H9 (cell line): ENCODE data around the gene KBTBD8. TPM values are rescaled to one million over a fixed set of nuclear protein-coding genes. Genes with fewer than 3 reads are reported as not detected.

Source experiments
- DNase-seq: peaks from one replicate; pipeline ENCODE4 v3.0.0-alpha.2; 2017
- H2AFZ ChIP-seq: one replicate; pipeline ENCODE4 v1.6.1; 2013; ENCODE audit warnings: mild to moderate bottlenecking, low read length, control low read depth, moderate library complexity
- H2AK5ac ChIP-seq: 2 replicates; pipeline ENCODE4 v1.6.1; 2013; ENCODE audit warnings: low read length, control low read depth, mixed read lengths; ENCODE audit not compliant: insufficient read length
- H2BK120ac ChIP-seq: one replicate; pipeline ENCODE4 v1.6.1; 2013; ENCODE audit warnings: low read depth, mild to moderate bottlenecking, low read length, control low read depth, inconsistent platforms; ENCODE audit not compliant: poor library complexity, severe bottlenecking
- H2BK12ac ChIP-seq: 2 replicates; pipeline ENCODE4 v1.6.1; 2013; ENCODE audit warnings: low read length, control low read depth, mixed read lengths, low read depth; ENCODE audit not compliant: insufficient read length
- H2BK15ac ChIP-seq: 2 replicates; pipeline ENCODE4 v1.6.1; 2013; ENCODE audit warnings: low read depth, low read length, control low read depth
- H2BK20ac ChIP-seq: one replicate; pipeline ENCODE4 v1.6.1; 2013; ENCODE audit warnings: low read depth, mild to moderate bottlenecking, low read length, control low read depth, inconsistent platforms; ENCODE audit not compliant: poor library complexity, severe bottlenecking
- H2BK5ac ChIP-seq: 2 replicates; pipeline ENCODE4 v1.6.1; 2013; ENCODE audit warnings: low read length, control low read depth, mixed read lengths; ENCODE audit not compliant: insufficient read length
- H3K14ac ChIP-seq: 2 replicates; pipeline ENCODE4 v1.6.1; 2013; ENCODE audit warnings: low read length, control low read depth; ENCODE audit not compliant: insufficient read depth
- H3K18ac ChIP-seq: 2 replicates; pipeline ENCODE4 v1.6.1; 2013; ENCODE audit warnings: low read depth, mild to moderate bottlenecking, mixed read lengths, low read length, control low read depth; ENCODE audit not compliant: insufficient read length
- H3K23ac ChIP-seq: 2 replicates; pipeline ENCODE4 v1.6.1; 2013; ENCODE audit warnings: low read length, control low read depth, mixed read lengths, low read depth; ENCODE audit not compliant: insufficient read length
- H3K23me2 ChIP-seq: 2 replicates; pipeline ENCODE4 v1.6.1; 2013; ENCODE audit warnings: low read depth, mild to moderate bottlenecking, mixed read lengths, low read length, control low read depth; ENCODE audit not compliant: insufficient read length, poor library complexity, severe bottlenecking
- H3K27ac ChIP-seq: 2 replicates; pipeline ENCODE4 v1.5.1; 2013; ENCODE audit warnings: low read length, control low read depth, mixed read lengths, low read depth; ENCODE audit not compliant: insufficient read length
- H3K27me3 ChIP-seq: 2 replicates; pipeline ENCODE4 v1.6.1; 2013; ENCODE audit warnings: low read length, control low read depth, inconsistent platforms; ENCODE audit not compliant: insufficient read depth
- H3K4ac ChIP-seq: 2 replicates; pipeline ENCODE4 v1.6.1; 2013; ENCODE audit warnings: low read depth, mild to moderate bottlenecking, control low read depth, inconsistent platforms, low read length, moderate library complexity
- H3K4me1 ChIP-seq: 2 replicates; pipeline ENCODE4 v1.6.1; 2013; ENCODE audit warnings: low read length, control low read depth, inconsistent platforms; ENCODE audit not compliant: insufficient read depth
- H3K4me2 ChIP-seq: 2 replicates; pipeline ENCODE4 v1.6.1; 2013; ENCODE audit warnings: low read length, control low read depth, mixed read lengths; ENCODE audit not compliant: insufficient read length, insufficient read depth
- H3K56ac ChIP-seq: 2 replicates; pipeline ENCODE4 v1.6.1; 2013; ENCODE audit warnings: low read depth, mild to moderate bottlenecking, mixed read lengths, low read length, control low read depth; ENCODE audit not compliant: insufficient read length
- H3K79me1 ChIP-seq: 2 replicates; pipeline ENCODE4 v1.6.1; 2013; ENCODE audit warnings: low read depth, mild to moderate bottlenecking, moderate library complexity, low read length, control low read depth, inconsistent platforms; ENCODE audit not compliant: insufficient read depth, poor library complexity, severe bottlenecking
- H3K79me2 ChIP-seq: 2 replicates; pipeline ENCODE4 v1.6.1; 2013; ENCODE audit warnings: low read length, control low read depth, inconsistent platforms; ENCODE audit not compliant: insufficient read depth
- H3K9ac ChIP-seq: 2 replicates; pipeline ENCODE4 v1.6.1; 2013; ENCODE audit warnings: low read length, control low read depth, mixed read lengths; ENCODE audit not compliant: insufficient read length; ENCODE audit errors: extremely low read depth
- H3K9me3 ChIP-seq: one replicate; pipeline ENCODE4 v1.6.1; 2013; ENCODE audit warnings: low read depth, low read length, inconsistent platforms; ENCODE audit not compliant: control insufficient read depth
- H3T11ph ChIP-seq: one replicate; pipeline ENCODE4 v1.6.1; 2013; ENCODE audit warnings: mild to moderate bottlenecking, low read length, control low read depth, inconsistent platforms
- H4K20me1 ChIP-seq: one replicate; pipeline ENCODE4 v1.6.1; 2013; ENCODE audit not compliant: control insufficient read depth, insufficient read length, insufficient read depth
- H4K5ac ChIP-seq: 2 replicates; pipeline ENCODE4 v1.6.1; 2013; ENCODE audit warnings: low read depth, mild to moderate bottlenecking, mixed read lengths, low read length, control low read depth; ENCODE audit not compliant: insufficient read length
- H4K8ac ChIP-seq: replicated peaks from 2 replicates; pipeline ENCODE4 v1.6.1; 2013; ENCODE audit warnings: low read length, control low read depth, mixed read lengths, low read depth; ENCODE audit not compliant: insufficient read length
- H4K91ac ChIP-seq: 2 replicates; pipeline ENCODE4 v1.6.1; 2013; ENCODE audit warnings: low read depth, mild to moderate bottlenecking, moderate library complexity, mixed read lengths, low read length, control low read depth; ENCODE audit not compliant: insufficient read length
- H3K27ac Mint-ChIP-seq, 3 experiments: 2 replicates in 2 of 3; 3 replicates in 1 of 3; pipeline ENCODE4 v1.8.0; 2020 to 2021; ENCODE audit warnings: mixed read lengths in 3 of 3, mild to moderate bottlenecking in 1 of 3, moderate library complexity in 1 of 3
- H3K27me3 Mint-ChIP-seq: 2 replicates; pipeline ENCODE4 v1.8.0; 2021; ENCODE audit warnings: low read depth, mild to moderate bottlenecking, moderate library complexity, mixed read lengths
- H3K36me3 Mint-ChIP-seq, 3 experiments: 2 replicates in 2 of 3; 3 replicates in 1 of 3; pipeline ENCODE4 v1.8.0; 2020 to 2021; ENCODE audit warnings: low read depth in 3 of 3, mixed read lengths in 3 of 3; ENCODE audit not compliant: insufficient read depth in 1 of 3
- H3K4me1 Mint-ChIP-seq, 2 experiments: 2 replicates each; pipeline ENCODE4 v1.8.0; 2020; ENCODE audit warnings: mixed read lengths in 2 of 2
- H3K4me3 Mint-ChIP-seq, 2 experiments: 2 replicates in 1 of 2; 3 replicates in 1 of 2; pipeline ENCODE4 v1.8.0; 2020 to 2021; ENCODE audit warnings: mild to moderate bottlenecking in 2 of 2, mixed read lengths in 2 of 2, moderate library complexity in 1 of 2
- H3K9me3 Mint-ChIP-seq, 2 experiments: 2 replicates in 1 of 2; 3 replicates in 1 of 2; pipeline ENCODE4 v1.8.0; 2020; ENCODE audit warnings: mild to moderate bottlenecking in 2 of 2, mixed read lengths in 2 of 2, moderate library complexity in 1 of 2
- CTCF ChIP-seq: fragments of 200-600 bp; sonication (generic); conservative IDR thresholded peaks from 3 replicates; pipeline ENCODE4 v1.8.0; 2021; ENCODE audit warnings: antibody characterized with exemption, mild to moderate bottlenecking
- WGBS: extraction: QIAGEN DNeasy Blood & Tissue Kit; methylation state at CpG from one replicate; pipeline ENCODE4 v1.1.7; 2013; ENCODE audit warnings: missing lambda C conversion rate, low lambda C conversion rate, mixed read lengths; ENCODE audit not compliant: insufficient read length; ENCODE audit errors: extremely low coverage; 5-methylcytosine and 5-hydroxymethylcytosine counted together
- total RNA-seq: library from RNA; stranded (reverse); gene quantifications from 2 replicates; pipeline ENCODE4 v1.2.1, GENCODE V29; 2021

The KBTBD8 gene
- total RNA-seq, 1 experiment from 2014 or later: 16.7 TPM

DNA sequence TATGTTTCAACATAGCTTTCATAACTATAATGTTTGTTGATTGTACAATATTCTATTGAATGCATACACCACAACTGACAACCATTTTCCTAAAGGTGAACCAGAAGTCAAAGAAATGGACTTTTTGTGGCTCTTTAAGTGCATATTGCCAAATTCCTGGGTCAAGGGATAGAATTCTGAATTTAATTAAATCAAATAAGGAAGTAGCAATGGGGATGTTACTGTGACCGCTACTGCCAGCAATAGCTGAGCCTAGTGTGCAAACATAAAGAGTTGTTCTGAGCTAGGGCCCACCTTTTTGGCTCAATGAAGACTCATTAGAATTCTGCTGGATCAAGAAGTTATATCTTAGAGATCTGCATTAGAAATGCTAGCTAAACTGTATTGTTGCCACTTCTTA is 17.3 kb upstream of the KBTBD8 start:
- no peaks in the 10 kb centered on the region for H3K9me3 ChIP-seq
- no peak overlapping the region for H3K4me2 ChIP-seq
- no peak overlapping the region for H3T11ph ChIP-seq
- H2BK120ac ChIP-seq: no peak overlapping the region
- H3K4me1 ChIP-seq: no peaks in the 10 kb centered on the region
- no peak overlapping the region for H3K4ac ChIP-seq
- Mint-ChIP-seq H3K27ac (no peak overlapping the region), H3K4me1 (peaks cover 11 to 21% of the 10 kb centered on the region in 2 experiments), H3K36me3 (no peaks in the 10 kb centered on the region; a peak in 1 of 7 replicates), H3K27me3 (no peaks in the 10 kb centered on the region; the same call in none of the 2 replicates), H3K4me3 (no peak overlapping the region), H3K9me3 (no peaks in the 10 kb centered on the region)
- H2BK20ac ChIP-seq: no peak overlapping the region
- H3K56ac ChIP-seq: no peak overlapping the region
- H3K27ac ChIP-seq: no peak overlapping the region
- H2BK12ac ChIP-seq: no peak overlapping the region
- H3K14ac ChIP-seq: no peak overlapping the region
- no peak overlapping the region for H3K9ac ChIP-seq
- DNase-seq: no peak
- H3K23ac ChIP-seq: no peak overlapping the region
- no peaks in the 10 kb centered on the region for H3K79me1 ChIP-seq
- no peaks in the 10 kb centered on the region for H4K20me1 ChIP-seq
- H2BK5ac ChIP-seq: no peak overlapping the region
- no peak overlapping the region for H2AK5ac ChIP-seq
- no peaks in the 10 kb centered on the region for H3K23me2 ChIP-seq
- no peak for TF ChIP-seq CTCF
- H4K8ac ChIP-seq: no peak overlapping the region
- no peak overlapping the region for H2AFZ ChIP-seq
- no CpG with 5 or more reads among the region's 1 CpG for WGBS
- H2BK15ac ChIP-seq: no peak overlapping the region
- no peak overlapping the region for H4K91ac ChIP-seq
- H3K18ac ChIP-seq: no peak overlapping the region
- no peaks in the 10 kb centered on the region for H3K79me2 ChIP-seq
- no peak overlapping the region for H4K5ac ChIP-seq
- H3K27me3 ChIP-seq: no peaks in the 10 kb centered on the region
